NCI-H1930 (cell line): Measurements from ENCODE around the gene DCTN2.
"Not testable (repeated sequence)": the region's sequence is repeated elsewhere in the genome, so short reads cannot be mapped to it uniquely, and the experiment has no call there.

Source experiments
- DNase-seq, 2 experiments: peaks; one replicate each; lab custom pipeline; 2025; lab: John Stamatoyannopoulos, UW

DCTN2 gene

GRCh38 chr12:57527184-57527583 lies 19.8 kb downstream of the DCTN2 start:
- no peak for DNase-seq

- DNase-seq = no peak
These were observed 20.4 kb downstream of the DCTN2 start for GRCh38 chr12:57526477-57527126.

GRCh38 chr12:57525615-57526383 lies 21.2 kb downstream of the DCTN2 start:
- DNase-seq = no peak

- no peak for DNase-seq
These were observed 22.0 kb downstream of the DCTN2 start for GRCh38 chr12:57524814-57525614.

- no peak for DNase-seq
These were observed 23.0 kb downstream of the DCTN2 start for GRCh38 chr12:57523706-57524614.

GRCh38 chr12:57522887-57523705 lies 23.9 kb downstream of the DCTN2 start:
- DNase-seq = no peak

- DNase-seq = peak; percentile 70 to 86
These were observed 24.7 kb downstream of the DCTN2 start, which contains the start of gene MBD6 for GRCh38 chr12:57522011-57522886. MBD6 (plus strand) TSS chr12:57522824; CDS start chr12:57524304, 1,480 bp downstream.

GRCh38 chr12:57521525-57522010 lies 25.4 kb downstream of the DCTN2 start:
- peak; percentile 36 to 55 for DNase-seq

- DNase-seq = peak; percentile 98 to 99
These were observed 26.8 kb downstream of the DCTN2 start, which contains the start of gene DDIT3 for GRCh38 chr12:57520053-57520818. DDIT3 (minus strand) TSS chr12:57520514; CDS start chr12:57517406, 3,108 bp downstream.

- DNase-seq = peak in 1 of 2 experiments; percentile 10
These were observed 27.3 kb downstream of the DCTN2 start for GRCh38 chr12:57519796-57520052.

GRCh38 chr12:57518920-57519795 lies 27.8 kb downstream of the DCTN2 start:
- DNase-seq = peak in 1 of 2 experiments; percentile 33

- DNase-seq = no peak
These were observed 28.6 kb downstream of the DCTN2 start for GRCh38 chr12:57518176-57518919.

- DNase-seq = not testable (repeated sequence)
These were observed 29.3 kb downstream of the DCTN2 start for GRCh38 chr12:57517718-57518117.

GRCh38 chr12:57517187-57517586 lies 29.8 kb downstream of the DCTN2 start:
- no peak for DNase-seq

- DNase-seq = no peak
These were observed 30.3 kb downstream of the DCTN2 start for GRCh38 chr12:57516617-57517153.

- no peak for DNase-seq
These were observed 31.0 kb downstream of the DCTN2 start for GRCh38 chr12:57515934-57516541.
